Prostate gland (tissue), 2 donors: ENCODE data around the gene SLC23A1. TPM values are rescaled to one million over a fixed set of nuclear protein-coding genes. Genes with fewer than 3 reads are reported as not detected.
"Not testable (repeated sequence)": the region's sequence is repeated elsewhere in the genome, so short reads cannot be mapped to it uniquely, and the experiment has no call there.

Experiments
- DNase-seq: peaks from one replicate; pipeline ENCODE4 v3.0.0-alpha.2; 2019; ENCODE audit warnings: low spot score
- H3K27ac ChIP-seq, 2 donors: fragments of 200-600 bp; sonication (generic); 2 replicates each; pipeline ENCODE4 v1.5.1; 2017 to 2019
- H3K27me3 ChIP-seq: fragments of 200-600 bp; sonication (generic); replicated peaks from 2 replicates; pipeline ENCODE4 v1.5.1; 2019; ENCODE audit not compliant: insufficient read depth
- H3K36me3 ChIP-seq, 2 donors: fragments of 200-600 bp; sonication (generic); 1 replicate in 1 of 2; 2 replicates in 1 of 2; pipeline versions ENCODE4 v1.5.1 to v1.8.1; 2017 to 2019
- H3K4me1 ChIP-seq: fragments of 200-600 bp; sonication (generic); replicated peaks from 2 replicates; pipeline ENCODE4 v1.5.1; 2019
- H3K4me3 ChIP-seq, 2 donors: fragments of 200-600 bp; sonication (generic); 2 replicates each; pipeline ENCODE4 v1.5.1; 2017 to 2019
- H3K9me3 ChIP-seq: fragments of 200-600 bp; sonication (generic); 2 replicates; pipeline ENCODE4 v1.5.1; 2017
- CTCF ChIP-seq, 4 experiments: fragments of 200-600 bp in 2 of 4; fragments of 450-650 bp in 2 of 4; sonication (generic) in 2 of 4; IDR thresholded peaks; 1 replicate in 3 of 4; 2 replicates in 1 of 4; pipeline ENCODE4 v1.5.1; 2016 to 2019; ENCODE audit warnings: antibody characterized with exemption in 4 of 4, mild to moderate bottlenecking in 2 of 4, moderate library complexity in 2 of 4
- POLR2A ChIP-seq: fragments of 450-650 bp; IDR thresholded peaks from one replicate; pipeline ENCODE4 v1.6.1; 2016; ENCODE audit warnings: antibody characterized with exemption, mild to moderate bottlenecking
- POLR2AphosphoS5 ChIP-seq: sonication (generic); formaldehyde crosslinking; IDR thresholded peaks from one replicate; pipeline ENCODE4 v1.6.1; 2017; ENCODE audit warnings: antibody characterized with exemption
- WGBS: methylation state at CpG from one replicate; pipeline ENCODE4 v1.1.5; 2018; 5-methylcytosine and 5-hydroxymethylcytosine counted together
- intact Hi-C: fragments of 100-400 bp; cut with DNase I; formaldehyde crosslinking; loops from one replicate; pipeline ENCODE4 v1.14.2; 2022
- total RNA-seq, 2 donors: library from RNA; depleted of rRNA; stranded (reverse); fragments of >200 nt; gene quantifications; one replicate each; pipeline ENCODE4 v1.1.0, GENCODE V29; 2016

The SLC23A1 gene
- total RNA-seq, 2 donors from 2014 or later, result 11.5 to 26.3 TPM

DNA sequence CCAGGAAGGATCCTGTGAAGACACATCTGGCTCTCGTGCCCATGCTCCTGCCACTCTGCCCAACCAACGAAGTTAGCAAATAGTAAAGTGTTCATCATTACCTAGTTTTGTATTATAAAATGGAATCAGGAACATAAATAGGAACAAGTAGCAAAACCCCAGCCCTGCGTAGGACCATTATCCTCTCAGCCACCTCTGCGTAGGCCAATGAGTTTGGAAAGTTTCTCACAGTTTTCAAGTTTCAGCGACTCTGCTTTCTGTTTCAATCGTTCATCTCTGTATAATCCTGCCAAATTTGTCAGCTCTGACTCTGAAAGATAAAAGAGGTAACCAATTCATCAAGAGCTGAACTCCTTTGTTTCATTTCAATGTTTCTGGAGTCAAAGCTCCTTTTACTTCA is 30.9 kb upstream of the SLC23A1 start:
- Histone ChIP-seq H3K4me1 (no peaks in the 10 kb centered on the region), H3K27me3 (no peaks in the 10 kb centered on the region), H3K27ac (peak overlapping the region in 1 of 2 donors; percentile 23), H3K9me3 (no peaks in the 10 kb centered on the region), H3K36me3 (no peaks in the 10 kb centered on the region), H3K4me3 (no peak overlapping the region)
- WGBS, result 61% methylated on average over 6 of the region's 6 CpGs
- no peak for TF ChIP-seq POLR2AphosphoS5
- TF ChIP-seq POLR2A, result no peak
- no peak for TF ChIP-seq CTCF (IDR thresholded peaks at IDR 0.05)
- intact Hi-C loops, result no loop called here
- DNase-seq, result no peak

GRCh38 chr5:139413153-139413552 is 30.1 kb upstream of the SLC23A1 start:
- WGBS, result 98% methylated on average over 6 of the region's 6 CpGs

GRCh38 chr5:139410993-139411828 is 28.1 kb upstream of the SLC23A1 start:
- no peak overlapping the region for H3K4me3 ChIP-seq
- intact Hi-C loops, result no loop called here
- no peak for DNase-seq
- TF ChIP-seq POLR2A (no peak), CTCF (IDR thresholded peaks at IDR 0.05) (no peak)
- H3K4me1 ChIP-seq, result no peaks in the 10 kb centered on the region
- no peaks in the 10 kb centered on the region for H3K36me3 ChIP-seq
- H3K27ac ChIP-seq, result no peak overlapping the region
- H3K27me3 ChIP-seq, result no peaks in the 10 kb centered on the region
- 69% methylated on average over 17 of the region's 17 CpGs for WGBS
- no peaks in the 10 kb centered on the region for H3K9me3 ChIP-seq

More at GRCh38 chr5:139413153-139413552, 30.1 kb upstream of the SLC23A1 start:
- no peak overlapping the region for H3K27ac ChIP-seq
- no peak for DNase-seq
- no peak overlapping the region for H3K4me3 ChIP-seq
- no peaks in the 10 kb centered on the region for H3K36me3 ChIP-seq
- no peak for TF ChIP-seq CTCF (IDR thresholded peaks at IDR 0.05)
- no peak for TF ChIP-seq POLR2A
- intact Hi-C loops, result no loop called here
- no peaks in the 10 kb centered on the region for H3K4me1 ChIP-seq
- no peaks in the 10 kb centered on the region for H3K27me3 ChIP-seq
- no peaks in the 10 kb centered on the region for H3K9me3 ChIP-seq

- Histone ChIP-seq H3K9me3 (no peaks in the 10 kb centered on the region), H3K27me3 (no peaks in the 10 kb centered on the region), H3K4me1 (no peaks in the 10 kb centered on the region), H3K27ac (no peak overlapping the region), H3K36me3 (no peaks in the 10 kb centered on the region), H3K4me3 (no peak overlapping the region)
- intact Hi-C loops, result no loop called here
- 70% methylated on average over 6 of the region's 6 CpGs for WGBS
- TF ChIP-seq POLR2A (no peak), POLR2AphosphoS5 (no peak), CTCF (IDR thresholded peaks at IDR 0.05) (no peak)
- DNase-seq, result no peak
Observed at GRCh38 chr5:139410121-139410992, 27.3 kb upstream of the SLC23A1 start.

DNA sequence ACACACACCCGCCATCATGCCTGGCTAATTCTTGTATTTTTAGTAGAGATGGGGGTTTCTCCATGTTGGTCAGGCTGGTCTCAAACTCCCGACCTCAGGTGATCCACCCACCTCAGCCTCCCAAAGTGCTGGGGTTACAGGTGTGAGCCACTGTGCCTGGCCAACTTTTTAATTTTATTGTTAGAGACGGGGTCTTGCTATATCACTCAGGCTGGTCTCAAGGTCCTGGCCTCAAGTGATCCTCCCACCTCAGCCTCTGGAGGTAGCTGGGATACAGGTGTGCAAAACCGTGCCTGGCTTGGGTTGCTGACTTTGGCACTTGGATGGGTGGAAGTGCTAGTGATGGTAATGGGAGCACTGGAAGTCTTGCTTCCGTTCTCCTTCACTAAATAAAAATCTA is 26.0 kb upstream of the SLC23A1 start:
- H3K4me3 ChIP-seq, H3K4me1 ChIP-seq, DNase-seq, H3K27me3 ChIP-seq, intact Hi-C loops, H3K9me3 ChIP-seq, H3K36me3 ChIP-seq, H3K27ac ChIP-seq: not testable (repeated sequence)
- 83% methylated on average over 5 of the region's 5 CpGs for WGBS
